Nephron (organoid): ENCODE data around the gene HSD17B14.
"Not testable (repeated sequence)": the region's sequence is repeated elsewhere in the genome, so short reads cannot be mapped to it uniquely, and the experiment has no call there.

Source experiments
- H3K27ac Mint-ChIP-seq, 3 experiments: 2 replicates each; pipeline ENCODE4 v1.8.0; 2020; ENCODE audit warnings: mixed read lengths in 3 of 3, mild to moderate bottlenecking in 2 of 3, moderate library complexity in 1 of 3
- H3K27me3 Mint-ChIP-seq: 2 replicates; pipeline ENCODE4 v1.8.0; 2021; ENCODE audit warnings: low read depth, mild to moderate bottlenecking, moderate library complexity, mixed read lengths
- H3K36me3 Mint-ChIP-seq: 2 replicates; pipeline ENCODE4 v1.8.0; 2020; ENCODE audit warnings: low read depth, mixed read lengths
- H3K4me1 Mint-ChIP-seq: 2 replicates; pipeline ENCODE4 v1.8.0; 2020; ENCODE audit warnings: mixed read lengths
- H3K4me3 Mint-ChIP-seq, 3 experiments: 2 replicates each; pipeline ENCODE4 v1.8.0; 2020; ENCODE audit warnings: mild to moderate bottlenecking in 3 of 3, mixed read lengths in 3 of 3, moderate library complexity in 2 of 3
- H3K9me3 Mint-ChIP-seq: 2 replicates; pipeline ENCODE4 v1.8.0; 2020; ENCODE audit warnings: mixed read lengths
- TF ChIP-seq, protein P1 (sequence below), 3 experiments: fragments of 200-600 bp; sonication (generic); IDR thresholded peaks; one replicate each; pipeline ENCODE4 v1.5.0; 2021; ENCODE audit warnings: antibody characterized with exemption in 3 of 3; ENCODE audit not compliant: unreplicated experiment in 3 of 3

The HSD17B14 gene

DNA sequence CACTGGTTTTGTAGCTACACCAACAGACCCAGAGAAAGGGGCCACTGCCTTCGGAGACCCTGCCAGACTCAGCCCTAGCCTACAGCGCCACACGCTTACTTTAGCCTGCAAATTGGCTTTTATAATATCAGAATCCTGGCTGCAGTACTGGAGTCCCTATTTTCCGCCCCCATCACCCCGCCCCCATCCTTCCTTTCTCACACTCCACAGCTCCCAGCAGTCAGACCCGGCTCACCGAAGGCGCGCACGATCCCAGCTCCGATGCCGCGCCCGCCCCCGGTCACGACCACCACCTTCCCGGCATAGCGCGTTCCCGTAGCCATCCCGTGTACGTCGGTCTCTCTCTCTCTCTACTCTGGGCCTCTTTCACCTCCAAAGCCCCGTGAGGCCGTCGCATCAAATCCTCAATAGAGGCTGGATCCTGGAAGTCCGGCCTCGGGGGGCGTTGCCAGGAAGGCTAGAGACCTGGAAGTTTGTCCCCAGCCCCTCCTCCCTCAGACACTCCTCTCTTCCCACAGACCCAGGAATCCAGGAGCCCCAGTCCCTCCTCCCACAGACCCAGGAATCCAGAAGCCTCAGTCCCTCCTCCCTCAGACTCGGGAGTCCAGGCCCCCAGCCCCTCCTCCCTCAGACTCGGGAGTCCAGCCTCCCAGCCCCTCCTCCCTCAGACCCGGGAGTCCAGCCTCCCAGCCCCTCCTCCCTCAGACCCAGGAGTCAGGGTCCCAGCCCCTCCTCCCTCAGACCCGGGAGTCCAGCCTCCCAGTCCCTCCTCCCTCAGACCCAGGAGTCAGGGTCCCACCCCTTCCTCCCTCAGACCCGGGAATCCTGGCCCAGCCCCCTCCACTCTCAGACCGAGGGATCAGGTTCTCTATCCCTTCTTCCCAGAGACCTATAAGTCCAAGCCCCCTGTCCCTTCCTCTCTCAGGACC, at the start of gene HSD17B14:
TSS of gene HSD17B14 (minus strand) at position 403 of the 929 bp plus-strand sequence. CDS start at position 323, 80 bp downstream.
- TF ChIP-seq, protein P1, sequence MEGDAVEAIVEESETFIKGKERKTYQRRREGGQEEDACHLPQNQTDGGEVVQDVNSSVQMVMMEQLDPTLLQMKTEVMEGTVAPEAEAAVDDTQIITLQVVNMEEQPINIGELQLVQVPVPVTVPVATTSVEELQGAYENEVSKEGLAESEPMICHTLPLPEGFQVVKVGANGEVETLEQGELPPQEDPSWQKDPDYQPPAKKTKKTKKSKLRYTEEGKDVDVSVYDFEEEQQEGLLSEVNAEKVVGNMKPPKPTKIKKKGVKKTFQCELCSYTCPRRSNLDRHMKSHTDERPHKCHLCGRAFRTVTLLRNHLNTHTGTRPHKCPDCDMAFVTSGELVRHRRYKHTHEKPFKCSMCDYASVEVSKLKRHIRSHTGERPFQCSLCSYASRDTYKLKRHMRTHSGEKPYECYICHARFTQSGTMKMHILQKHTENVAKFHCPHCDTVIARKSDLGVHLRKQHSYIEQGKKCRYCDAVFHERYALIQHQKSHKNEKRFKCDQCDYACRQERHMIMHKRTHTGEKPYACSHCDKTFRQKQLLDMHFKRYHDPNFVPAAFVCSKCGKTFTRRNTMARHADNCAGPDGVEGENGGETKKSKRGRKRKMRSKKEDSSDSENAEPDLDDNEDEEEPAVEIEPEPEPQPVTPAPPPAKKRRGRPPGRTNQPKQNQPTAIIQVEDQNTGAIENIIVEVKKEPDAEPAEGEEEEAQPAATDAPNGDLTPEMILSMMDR (IDR thresholded peaks at IDR 0.05; ENCODE audit: unreplicated experiment in 3 of 3) = peak in 2 of 3 experiments; percentile 7 to 23
- peaks cover 22% of the 10 kb centered on the region for H3K36me3 Mint-ChIP-seq
- no peaks in the 10 kb centered on the region for H3K27me3 Mint-ChIP-seq
- peaks cover 14% of the 10 kb centered on the region for H3K4me1 Mint-ChIP-seq
- no peaks in the 10 kb centered on the region for H3K9me3 Mint-ChIP-seq
- peak within 1 kb of the TSS; percentile 83 to 88 (median 84) for H3K4me3 Mint-ChIP-seq
- peak within 1 kb of the TSS; percentile 88 to 94 (median 89) for H3K27ac Mint-ChIP-seq

DNA sequence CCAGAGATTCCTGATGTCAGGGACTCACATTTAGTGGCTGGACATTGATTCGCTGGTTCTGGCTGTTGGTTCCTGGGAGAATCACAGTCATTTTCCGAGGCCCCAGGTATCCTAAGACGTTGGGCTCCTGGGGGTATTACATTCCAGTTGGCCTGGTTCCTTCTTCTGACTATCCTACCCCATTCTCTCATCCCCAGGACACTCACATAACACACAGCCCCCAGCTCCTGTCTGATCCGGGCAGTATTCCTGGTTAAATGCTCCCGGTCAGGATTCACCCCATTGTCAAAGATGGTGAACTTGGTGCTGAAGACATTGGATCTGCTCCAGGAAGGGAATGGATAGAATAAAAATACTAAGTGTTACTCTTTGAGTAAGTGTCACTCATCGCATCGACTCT, 47.4 kb upstream of the HSD17B14 start:
- no peaks in the 10 kb centered on the region for H3K4me1 Mint-ChIP-seq
- no peak overlapping the region for H3K27ac Mint-ChIP-seq
- peaks cover 6% of the 10 kb centered on the region for H3K27me3 Mint-ChIP-seq
- TF ChIP-seq, protein P1 (IDR thresholded peaks at IDR 0.05; ENCODE audit: unreplicated experiment in 3 of 3) = no peak
- H3K4me3 Mint-ChIP-seq = no peak overlapping the region
- H3K9me3 Mint-ChIP-seq = peaks cover 4% of the 10 kb centered on the region
- H3K36me3 Mint-ChIP-seq = peaks cover 6% of the 10 kb centered on the region

DNA sequence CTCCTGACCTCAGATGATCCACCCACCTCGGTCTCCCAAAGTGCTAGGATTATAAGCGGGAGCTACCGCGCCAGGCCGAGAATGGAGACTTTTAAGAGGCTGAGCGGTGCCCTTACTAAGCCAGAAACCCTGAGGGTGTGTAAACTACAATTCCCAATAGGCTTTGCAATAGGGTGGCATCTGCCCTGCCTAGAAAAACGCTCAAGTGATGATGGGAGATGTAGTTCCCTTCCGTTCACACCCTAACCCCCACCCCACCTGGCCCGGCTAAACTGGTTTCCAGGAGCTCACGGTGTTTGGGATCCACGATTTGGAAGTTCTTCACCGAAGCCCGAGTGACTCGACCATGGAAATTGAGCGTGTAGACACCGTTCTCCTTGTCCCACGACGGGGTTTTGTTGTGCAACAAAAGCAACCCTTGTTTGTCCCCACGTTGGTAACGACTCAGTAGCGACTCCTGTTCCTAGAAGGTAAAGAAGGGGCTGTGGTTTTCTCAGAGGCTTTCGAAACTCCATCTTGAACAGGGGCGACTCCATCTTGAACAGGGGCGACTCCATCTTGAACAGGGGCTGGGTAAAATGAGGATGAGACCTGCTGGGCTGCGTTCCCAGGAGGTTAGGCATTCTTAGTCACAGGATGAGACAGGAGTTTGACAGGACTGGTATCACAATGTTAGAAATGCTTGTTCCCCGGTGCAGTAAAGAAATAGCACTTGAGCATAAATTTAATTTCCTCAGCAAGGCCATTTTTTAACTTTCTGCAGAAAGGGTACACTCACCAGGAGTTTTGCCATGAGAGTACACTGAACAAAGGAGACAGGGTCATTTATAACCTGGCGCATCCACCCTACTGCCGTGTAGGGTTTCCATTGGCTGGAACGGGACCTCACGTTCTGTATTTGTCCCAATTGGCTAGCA, 45.7 kb upstream of the HSD17B14 start:
- H3K4me1 Mint-ChIP-seq = no peaks in the 10 kb centered on the region
- peaks cover 17% of the 10 kb centered on the region for H3K36me3 Mint-ChIP-seq
- no peak overlapping the region for H3K27ac Mint-ChIP-seq
- peaks cover 6% of the 10 kb centered on the region for H3K27me3 Mint-ChIP-seq
- H3K9me3 Mint-ChIP-seq = peaks cover 4% of the 10 kb centered on the region
- no peak overlapping the region for H3K4me3 Mint-ChIP-seq
- TF ChIP-seq, protein P1 (IDR thresholded peaks at IDR 0.05; ENCODE audit: unreplicated experiment in 3 of 3) = no peak

DNA sequence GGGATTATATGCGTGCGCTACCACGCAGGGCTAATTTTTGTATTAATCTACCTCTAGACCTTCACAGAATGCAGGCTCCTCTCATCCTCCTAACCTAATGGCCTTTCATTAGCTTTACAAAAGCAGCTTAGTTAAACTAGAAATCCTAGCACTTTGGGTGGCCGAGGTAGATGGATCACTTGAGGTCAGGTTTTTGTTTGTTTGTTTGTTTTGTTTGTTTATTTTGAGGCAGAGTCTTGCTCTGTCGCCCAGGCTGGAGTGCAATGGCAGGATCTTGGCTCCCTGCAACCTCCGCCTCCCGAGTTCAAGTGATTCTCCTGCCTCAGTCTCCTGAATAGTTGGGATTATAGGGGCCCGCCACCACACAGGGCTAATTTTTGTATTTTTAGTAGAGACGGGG, 43.4 kb upstream of the HSD17B14 start:
- not testable (repeated sequence) for H3K9me3 Mint-ChIP-seq, H3K27me3 Mint-ChIP-seq, H3K27ac Mint-ChIP-seq, H3K4me3 Mint-ChIP-seq
- H3K36me3 Mint-ChIP-seq = peaks cover 32% of the 10 kb centered on the region
- peaks cover 16% of the 10 kb centered on the region for H3K4me1 Mint-ChIP-seq

DNA sequence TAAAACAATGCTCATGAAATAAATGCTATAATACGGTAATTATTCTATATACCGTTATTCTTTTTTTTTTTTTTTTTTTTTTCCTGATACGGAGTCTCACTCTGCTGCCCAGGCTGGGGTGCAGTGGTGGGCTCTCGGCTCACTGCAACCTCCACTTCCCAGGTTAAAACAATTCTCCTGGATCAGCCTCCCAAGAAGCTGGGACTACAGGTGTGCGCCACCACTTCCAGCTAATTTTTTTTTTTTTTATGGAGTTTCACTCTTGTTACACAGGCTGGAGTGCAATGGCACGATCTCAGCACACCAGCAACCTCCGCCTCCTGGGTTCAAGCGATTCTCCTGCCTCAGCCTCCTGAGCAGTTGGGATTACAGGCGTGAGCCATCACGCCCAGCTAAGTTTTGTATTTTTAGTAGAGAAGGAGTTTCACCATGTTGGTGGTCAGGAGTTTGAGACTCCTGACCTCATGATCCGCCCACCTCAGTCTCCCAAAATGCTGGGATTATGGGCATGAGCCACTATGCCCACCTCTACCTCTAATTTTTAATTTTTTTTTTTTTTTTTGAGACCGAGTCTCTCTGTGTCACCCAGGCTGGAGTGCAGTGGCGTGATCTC, 42.8 kb upstream of the HSD17B14 start:
- TF ChIP-seq, protein P1 (IDR thresholded peaks at IDR 0.05; ENCODE audit: unreplicated experiment in 3 of 3) = no peak
- H3K4me3 Mint-ChIP-seq = no peak overlapping the region
- H3K27me3 Mint-ChIP-seq = peaks cover 3% of the 10 kb centered on the region
- peaks cover 4% of the 10 kb centered on the region for H3K9me3 Mint-ChIP-seq
- H3K27ac Mint-ChIP-seq = no peak overlapping the region
- H3K36me3 Mint-ChIP-seq = peaks cover 38% of the 10 kb centered on the region
- peaks cover 22% of the 10 kb centered on the region for H3K4me1 Mint-ChIP-seq
